GM18519 (cell line): Measurements from ENCODE around the gene GHR.
"Not testable (repeated sequence)": the region's sequence is repeated elsewhere in the genome, so short reads cannot be mapped to it uniquely, and the experiment has no call there.

Experiments
- ATAC-seq: cut with Tn5 transposase; IDR thresholded peaks from one replicate; pipeline ENCODE4 v1.9.1; 2021; ENCODE audit warnings: mild to moderate bottlenecking, moderate library complexity; ENCODE audit not compliant: unreplicated experiment, low FRiP score

GHR gene

GRCh38 chr5:42561656-42562055, 138.4 kb downstream of the GHR start:
- no peak for ATAC-seq

DNA sequence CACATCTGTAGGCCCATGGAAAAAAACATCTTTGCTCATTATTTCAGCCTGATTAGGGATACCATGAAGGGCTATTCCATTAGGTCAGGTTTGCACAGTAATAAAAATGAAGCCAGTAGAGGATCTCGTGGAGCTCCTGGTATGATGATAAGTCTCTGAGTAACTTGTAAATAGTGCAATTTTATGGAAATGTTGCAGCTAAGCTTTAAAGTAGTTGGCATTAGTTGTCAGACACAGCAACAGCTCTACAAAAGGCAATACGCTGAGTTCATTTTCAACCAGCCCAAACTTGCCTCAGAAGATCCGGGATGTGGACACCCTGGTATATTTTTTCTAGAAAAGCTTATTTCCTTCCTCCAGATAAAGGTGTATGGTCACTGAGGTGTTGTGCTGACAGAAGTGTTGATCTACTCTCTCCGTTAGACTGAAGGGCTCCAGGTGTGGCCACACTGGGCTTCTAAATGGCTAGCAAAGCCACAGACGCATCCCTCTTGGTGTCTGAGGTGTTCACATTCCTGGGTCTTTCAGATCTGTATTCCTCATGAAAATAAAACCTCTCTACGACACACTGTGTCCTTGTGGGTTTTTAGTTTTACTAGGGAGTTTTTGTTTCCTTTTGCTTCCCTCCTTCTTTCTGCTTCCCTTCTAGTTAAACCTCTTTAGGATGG, 141.6 kb downstream of the GHR start:
- ATAC-seq = no peak

DNA sequence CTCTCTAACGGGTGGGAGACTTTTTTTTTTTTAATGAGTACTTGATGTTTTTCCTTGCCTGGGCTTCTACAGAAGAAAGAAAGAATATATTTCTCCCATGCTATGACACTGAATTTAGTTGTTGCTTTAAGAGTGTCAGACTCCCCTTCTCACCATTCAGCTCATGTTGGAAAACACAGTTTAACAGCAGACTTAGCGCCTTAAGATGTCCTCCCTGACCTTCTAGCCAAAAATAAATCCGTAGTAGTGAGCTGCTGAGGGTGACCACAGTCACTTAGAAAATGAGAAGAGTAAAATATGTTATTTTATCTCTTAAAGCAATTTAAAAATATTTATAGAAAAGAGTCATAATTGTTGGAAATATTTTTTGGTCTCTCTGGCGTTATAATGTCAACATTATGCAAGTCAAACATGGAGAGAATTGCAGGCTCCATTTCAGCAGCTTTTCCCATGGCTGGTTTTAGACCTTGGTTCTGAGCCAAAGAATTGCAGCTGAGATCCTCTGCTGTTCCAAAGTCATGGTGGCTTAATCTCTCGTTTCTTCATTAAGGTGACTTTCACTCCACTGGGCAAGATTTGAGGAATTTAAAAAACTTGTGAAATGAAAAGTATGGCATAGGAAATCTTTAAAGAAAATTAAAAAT, 143.5 kb downstream of the GHR start:
- ATAC-seq = no peak

DNA sequence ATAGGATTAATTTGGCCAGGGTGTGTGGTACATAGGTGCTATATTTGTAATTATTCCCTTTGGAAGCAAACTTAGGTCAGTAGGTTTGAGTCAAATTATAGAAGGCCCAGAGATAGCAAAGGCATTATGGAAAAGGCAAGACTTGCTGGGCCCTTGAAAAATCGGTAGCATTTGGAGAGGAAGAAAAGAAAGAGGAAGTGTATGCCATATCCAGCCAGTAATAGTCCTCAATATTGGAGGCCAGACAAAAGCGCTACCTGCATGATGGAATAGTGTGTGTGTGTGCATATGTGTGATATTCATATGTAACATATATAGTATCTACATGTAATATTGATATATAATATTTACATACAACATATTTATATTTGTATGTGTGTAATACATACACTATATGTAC, 146.1 kb downstream of the GHR start:
- ATAC-seq = no peak

DNA sequence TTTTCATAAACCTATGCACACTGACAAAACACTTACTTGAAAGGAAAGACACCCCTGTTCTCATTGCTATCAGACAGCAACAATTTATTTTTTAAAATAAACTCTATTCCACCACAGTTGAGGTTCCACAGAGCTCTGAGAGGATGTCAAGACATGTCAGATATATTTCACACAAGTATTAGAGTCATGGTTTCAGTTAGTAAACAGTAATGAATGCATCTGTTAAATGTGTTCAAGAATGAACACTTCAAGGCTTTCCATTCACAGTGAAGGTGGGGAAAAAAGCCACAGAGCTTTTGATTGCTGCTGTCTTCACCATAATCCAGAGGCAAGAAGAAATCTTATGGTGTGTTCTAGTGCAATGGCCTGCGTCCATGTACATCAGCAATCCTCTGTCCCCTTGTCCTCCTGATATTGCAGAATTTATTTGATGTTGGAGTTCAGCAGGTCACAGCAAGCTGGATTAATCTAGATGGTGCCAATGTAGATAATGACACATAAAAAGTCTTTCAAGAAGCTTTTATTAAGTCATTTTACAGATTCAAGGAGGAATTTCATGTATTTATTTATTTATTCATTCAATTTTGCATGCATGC, 146.8 kb downstream of the GHR start:
- no peak for ATAC-seq

DNA sequence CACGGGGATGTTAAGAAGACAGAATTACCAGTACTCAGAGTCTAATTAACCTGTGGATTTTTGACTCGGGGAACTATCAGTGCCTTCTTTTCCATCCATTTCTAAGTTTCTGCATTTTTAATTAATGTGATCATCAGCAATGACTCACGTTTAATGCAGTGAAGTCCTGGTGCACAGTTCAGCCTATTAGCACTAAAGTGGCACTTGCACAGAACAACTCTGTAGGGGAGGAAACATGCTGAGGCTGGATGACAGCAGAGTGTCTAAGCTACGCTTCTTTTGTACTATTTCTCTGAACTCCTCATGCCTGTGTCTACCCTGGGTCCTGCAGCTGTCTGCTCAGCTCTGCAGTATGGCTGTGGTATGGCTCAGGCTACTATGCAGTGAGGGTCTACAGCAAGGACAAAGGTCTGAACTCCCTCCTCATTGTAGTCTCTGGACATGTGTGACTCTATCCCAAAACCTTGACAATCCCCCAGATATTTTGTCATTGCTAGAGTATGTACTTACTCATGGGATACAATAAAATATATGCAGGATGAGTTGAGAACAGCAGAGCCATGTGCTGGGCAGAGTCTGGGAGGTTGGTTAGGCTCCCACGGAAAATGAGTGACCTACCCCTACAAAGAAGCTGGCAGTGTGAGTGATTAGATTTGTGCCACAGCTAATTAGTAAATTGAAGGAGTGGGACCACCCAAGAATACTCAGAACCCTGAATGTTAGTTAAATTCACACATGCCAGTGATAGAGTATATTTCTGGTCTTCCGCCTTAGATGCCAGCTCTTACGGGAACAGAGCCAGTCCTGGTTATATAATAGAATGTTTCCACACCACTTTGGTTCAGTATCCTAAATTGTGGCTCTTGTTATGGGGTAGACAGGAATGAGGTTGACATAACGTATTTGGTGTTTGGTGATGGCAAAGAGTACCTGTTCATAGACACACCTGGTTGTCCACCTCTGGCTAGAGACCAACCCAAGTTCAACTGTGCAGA, 148.0 kb downstream of the GHR start:
- ATAC-seq = no peak

GRCh38 chr5:42572313-42572712, 149.1 kb downstream of the GHR start:
- ATAC-seq = no peak

- no peak for ATAC-seq
Observed at GRCh38 chr5:42573386-42573785, 150.1 kb downstream of the GHR start.

DNA sequence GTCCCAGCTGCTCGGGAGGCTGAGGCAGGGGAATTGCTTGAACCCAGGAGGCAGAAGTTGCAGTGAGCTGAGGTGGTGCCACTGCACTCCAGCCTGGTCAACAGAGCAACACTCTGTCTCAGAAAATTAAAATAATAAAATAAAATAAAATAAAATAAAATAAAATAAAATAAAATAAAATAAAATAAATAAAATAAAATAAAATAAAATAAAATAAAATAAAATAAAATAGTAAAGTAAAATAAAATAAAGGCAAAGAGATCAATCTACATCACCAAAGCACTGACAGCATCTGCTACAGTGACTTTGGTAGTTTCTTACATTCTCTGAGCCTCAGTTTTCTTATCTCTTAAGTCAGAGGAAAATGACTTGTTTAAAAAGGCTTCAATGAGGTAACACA, 152.7 kb downstream of the GHR start:
- ATAC-seq = not testable (repeated sequence)

DNA sequence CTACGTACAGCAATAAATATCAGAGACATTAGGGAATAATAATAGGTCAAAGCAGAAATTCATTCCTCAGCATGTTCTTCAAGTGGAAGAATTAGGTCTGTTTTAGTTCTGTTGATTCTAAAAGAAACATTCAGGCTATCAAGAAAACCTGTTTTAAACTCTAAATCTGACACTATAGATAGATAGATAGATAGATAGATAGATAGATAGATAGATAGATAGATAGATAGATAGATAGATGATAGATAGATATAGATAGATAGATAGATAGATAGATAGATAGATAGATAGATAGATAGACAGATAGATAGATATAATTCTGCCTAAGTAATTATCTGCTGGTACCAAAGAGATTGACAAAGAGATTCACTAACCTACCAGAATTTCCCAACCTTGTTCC, 155.7 kb downstream of the GHR start:
- ATAC-seq = not testable (repeated sequence)

GRCh38 chr5:42579320-42579719, 156.1 kb downstream of the GHR start:
- ATAC-seq = no peak

DNA sequence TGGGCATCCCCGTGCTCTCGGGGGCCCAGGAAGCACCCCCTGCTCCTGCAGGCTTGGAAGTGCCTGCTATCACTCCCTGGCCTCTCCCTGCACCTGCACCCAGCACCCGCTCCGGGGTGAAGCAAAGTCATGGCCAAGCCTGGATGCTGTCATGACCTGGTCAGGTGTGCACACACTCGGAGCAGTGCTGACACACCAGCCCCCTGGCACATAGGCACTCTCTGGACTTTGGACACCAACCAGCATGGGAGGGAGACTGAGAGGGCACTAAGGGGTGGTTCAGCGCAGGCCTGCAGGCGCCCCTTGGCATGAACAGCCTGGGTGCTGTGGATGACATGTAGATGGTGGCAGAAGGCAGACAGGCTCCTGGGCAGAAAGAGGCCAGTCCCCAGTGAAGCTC, 158.6 kb downstream of the GHR start:
- no peak for ATAC-seq

DNA sequence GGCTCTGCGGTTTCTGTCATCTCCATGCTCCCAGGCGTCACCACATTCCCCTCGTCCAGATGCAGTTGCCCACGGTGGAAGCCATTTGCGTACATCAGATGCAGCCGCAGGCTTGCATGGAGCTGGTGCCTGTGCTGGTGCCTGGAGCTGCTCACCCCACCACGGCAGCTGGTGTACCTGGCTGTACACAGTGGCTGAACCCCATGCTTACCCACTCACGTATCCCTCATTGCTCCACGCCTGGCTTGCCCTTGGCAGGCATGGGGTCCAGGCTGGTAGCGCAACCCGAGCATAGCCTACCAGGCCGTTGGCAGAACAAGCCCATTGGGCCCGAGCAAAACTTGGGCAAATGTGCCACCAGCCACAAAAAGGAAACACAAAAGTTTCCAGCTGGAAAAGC, 159.5 kb downstream of the GHR start:
- no peak for ATAC-seq

DNA sequence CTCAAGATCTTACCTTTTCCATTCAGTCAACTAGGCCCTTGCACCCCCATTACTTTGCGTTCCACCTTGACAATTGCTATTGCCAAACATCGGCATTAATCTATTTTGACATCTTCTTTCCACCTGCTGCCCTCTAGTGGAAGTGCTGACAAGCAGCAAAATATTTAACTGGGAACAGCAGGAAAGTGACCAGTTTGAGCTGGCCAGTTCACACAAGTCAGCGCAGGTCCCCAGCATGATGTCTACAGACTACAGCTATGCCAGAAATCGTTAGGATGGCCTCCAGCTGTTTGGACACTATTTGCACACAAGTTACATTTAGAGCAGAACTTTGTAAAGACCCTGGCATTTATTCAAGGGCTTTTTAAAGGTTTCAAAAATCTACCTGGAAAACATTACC, 160.1 kb downstream of the GHR start:
- no peak for ATAC-seq

DNA sequence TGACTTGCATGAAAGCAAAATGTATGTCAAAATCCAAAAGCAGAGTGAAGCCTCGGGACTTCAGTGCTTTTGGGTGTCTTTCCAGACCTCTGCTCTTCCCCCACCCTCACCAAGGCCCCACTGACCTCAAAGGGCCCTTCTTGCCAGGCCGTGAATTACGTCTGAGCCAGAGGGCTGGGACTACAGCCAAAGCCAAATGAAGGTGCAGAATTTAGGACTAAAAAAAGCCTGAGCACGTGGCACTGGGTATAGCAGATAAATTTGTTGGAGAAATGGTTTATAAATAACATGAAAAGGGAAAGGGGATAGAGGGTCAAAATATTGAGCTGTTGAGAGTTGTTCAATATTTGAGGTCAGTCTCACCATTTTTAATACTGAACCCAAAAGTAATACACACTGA, 163.4 kb downstream of the GHR start:
- ATAC-seq = no peak

- no peak for ATAC-seq
Observed at GRCh38 chr5:42587096-42587723, 164.0 kb downstream of the GHR start.

GRCh38 chr5:42590566-42590965, 167.3 kb downstream of the GHR start:
- ATAC-seq = no peak

DNA sequence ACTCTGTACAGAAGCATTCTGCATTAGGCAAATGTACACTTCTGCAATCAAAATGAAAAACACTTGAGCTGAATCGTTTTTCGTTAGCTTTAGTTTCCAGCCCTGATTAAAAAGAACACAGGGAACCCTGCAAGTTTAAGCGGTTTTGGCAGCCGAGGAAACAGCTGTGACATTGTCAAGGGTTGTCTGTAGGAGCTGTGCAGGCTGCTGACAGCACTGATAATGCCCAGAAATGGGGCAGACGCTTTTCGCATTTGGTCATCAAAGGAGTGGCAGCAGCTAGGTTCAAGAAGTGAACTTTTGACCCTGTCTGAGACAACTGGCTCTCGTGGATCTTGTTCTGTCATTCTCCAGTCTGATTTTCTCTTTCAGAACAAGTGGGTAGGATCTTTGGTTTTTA, 167.8 kb downstream of the GHR start:
- no peak for ATAC-seq

DNA sequence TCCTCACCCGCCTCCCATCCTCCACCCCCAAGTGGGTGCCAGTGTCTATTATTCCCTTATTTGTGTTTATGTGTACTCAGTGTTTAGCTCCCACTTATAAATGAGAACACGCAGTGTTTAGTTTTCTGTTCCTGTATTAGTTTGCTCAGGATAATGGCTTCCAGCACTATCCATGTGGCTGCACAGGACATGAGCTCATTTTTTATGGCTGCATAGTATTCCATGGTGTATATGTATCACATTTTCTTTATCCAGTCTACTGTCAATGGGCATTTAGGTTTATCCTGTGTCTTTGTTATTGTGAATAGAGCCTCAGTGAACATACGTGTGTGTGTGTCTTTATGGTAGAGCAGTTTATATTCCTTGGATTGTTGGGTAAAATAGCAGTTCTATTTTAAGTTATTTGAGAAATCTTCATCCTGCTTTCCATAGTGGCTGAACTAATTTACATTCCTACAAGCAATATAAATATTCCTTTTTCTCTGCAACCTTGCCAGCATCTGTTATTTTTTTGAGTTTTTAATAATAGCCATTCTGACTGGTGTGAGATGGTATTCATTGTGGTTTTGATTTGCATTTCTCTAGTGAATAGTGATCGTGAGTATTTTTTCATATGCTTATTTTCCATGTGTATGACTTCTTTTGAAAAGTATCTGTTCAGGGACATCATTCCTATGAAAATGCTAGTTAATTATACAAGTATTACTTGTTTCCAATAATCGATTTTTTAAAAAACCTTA, 169.3 kb downstream of the GHR start:
- ATAC-seq = no peak

DNA sequence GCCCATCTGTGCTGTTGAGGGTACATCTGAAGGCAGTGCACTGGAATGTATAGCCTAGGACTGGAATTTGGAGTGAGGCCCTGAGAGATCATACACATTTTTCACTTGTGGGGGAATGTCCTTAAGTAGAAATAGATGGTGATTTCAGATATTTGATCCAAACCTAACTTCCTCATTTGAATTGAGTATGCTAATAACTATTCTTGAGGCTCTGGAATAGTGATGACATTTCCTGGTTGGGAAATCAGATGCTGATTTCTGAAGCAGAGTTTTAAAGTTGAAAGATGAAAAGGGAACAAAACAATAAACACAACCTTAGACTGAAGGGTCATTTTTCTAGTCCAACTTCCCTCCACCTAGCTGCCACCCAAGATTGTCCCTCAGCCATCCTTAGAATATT, 170.4 kb downstream of the GHR start:
- no peak for ATAC-seq
